Stimulated activated CD4-positive, alpha-beta T cell treated with anti-CD3 and anti-CD28 coated beads, TNF-alpha, amount 100 ng/mL, for 1 hour (primary cell): ENCODE measurements around the gene PLEK.
"Not testable (repeated sequence)": the region's sequence is repeated elsewhere in the genome, so short reads cannot be mapped to it uniquely, and the experiment has no call there.

Experiments
- DNase-seq, 3 donors: peaks; one replicate each; pipeline ENCODE4 v3.0.0-alpha.2; 2020; ENCODE audit warnings: low read depth in 3 of 3, low spot score in 1 of 3

Gene PLEK

GRCh38 chr2:68438455-68439303 lies 73.6 kb downstream of the PLEK start:
- DNase-seq, result no peak

- DNase-seq, result peak; percentile 46 to 64 (median 57)
Observed at GRCh38 chr2:68441179-68441993, 76.3 kb downstream of the PLEK start.

GRCh38 chr2:68441994-68442322 lies 76.9 kb downstream of the PLEK start:
- no peak for DNase-seq

DNA sequence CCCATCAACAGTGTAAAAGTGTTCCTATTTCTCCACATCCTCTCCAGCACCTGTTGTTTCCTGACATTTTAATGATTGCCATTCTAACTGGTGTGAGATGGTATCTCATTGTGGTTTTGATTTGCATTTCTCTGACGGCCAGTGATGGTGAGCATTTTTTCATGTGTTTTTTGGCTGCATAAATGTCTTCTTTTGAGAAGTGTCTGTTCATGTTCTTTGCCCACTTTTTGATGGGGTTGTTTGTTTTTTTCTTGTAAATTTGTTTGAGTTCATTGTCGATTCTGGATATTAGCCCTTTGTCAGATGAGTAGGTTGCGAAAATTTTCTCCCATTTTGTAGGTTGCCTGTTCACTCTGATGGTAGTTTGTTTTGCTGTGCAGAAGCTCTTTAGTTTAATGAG lies 81.3 kb downstream of the PLEK start:
- not testable (repeated sequence) for DNase-seq
